K562 (cell line): ENCODE data around the gene SPATA24. TPM values are rescaled to one million over a fixed set of nuclear protein-coding genes. Genes with fewer than 3 reads are reported as not detected.

Source experiments
- ATAC-seq: fragments of 200-7000 bp; cut with Tn5 transposase; 3 replicates; pipeline ENCODE4 v1.9.1; 2020; ENCODE audit warnings: moderate library complexity
- BruUV-seq: library from RNA; stranded (reverse); fragments of 400-500 nt; replicated peaks from 2 replicates; lab custom pipeline; 2021; lab: Mats Ljungman, UMichigan
- CTCF ChIA-PET: fragments of 300-600 bp; formaldehyde crosslinking; extraction: SDS; loops from one replicate; lab custom pipeline; 2021; ENCODE audit warnings: low intra/inter-chr PET ratio; lab: Yijun Ruan, JAX
- POLR2A ChIA-PET: fragments of 300-600, 350-650 bp; sonication (Branson Sonifier 250); formaldehyde crosslinking; extraction: SDS; loops from one replicate; lab custom pipeline; 2021; ENCODE audit warnings: antibody characterized with exemption, inconsistent platforms; lab: Yijun Ruan, JAX
- DNase-seq, 4 experiments: peaks; one replicate each; pipeline versions ENCODE4 v3.0.0 to v3.0.0-alpha.2; 2011 to 2018; ENCODE audit warnings: low spot score in 3 of 4, mixed read lengths in 3 of 4; ENCODE audit errors: extremely low read depth in 1 of 4
- FAIRE-seq: peaks from 2 replicates; lab custom pipeline; 2011; peaks lifted over from hg19 to GRCh38; lab: Jason Lieb, UNC
- H2AFZ ChIP-seq: 2 replicates; pipeline ENCODE4 v1.6.0; 2011; ENCODE audit warnings: low read depth, low read length, control low read depth, inconsistent platforms
- H3K27ac ChIP-seq: fragments of 200-600 bp; 3 replicates; pipeline ENCODE4 v1.8.0; 2011; ENCODE audit warnings: low read depth, mild to moderate bottlenecking, control low read depth, inconsistent platforms, low read length, moderate library complexity, mixed read lengths; ENCODE audit errors: extremely low read depth
- H3K27me3 ChIP-seq, 2 experiments: fragments of 300-600 bp in 1 of 2; 2 replicates in 1 of 2; 3 replicates in 1 of 2; pipeline versions ENCODE4 v1.6.0 to v1.8.0; 2011; ENCODE audit warnings: inconsistent platforms in 2 of 2, low read length in 2 of 2, mild to moderate bottlenecking in 1 of 2, mixed read lengths in 1 of 2, moderate library complexity in 1 of 2; ENCODE audit not compliant: control insufficient read depth in 2 of 2, insufficient read depth in 2 of 2
- H3K36me3 ChIP-seq: fragments of 300-600 bp; 3 replicates; pipeline ENCODE4 v1.8.0; 2011; ENCODE audit warnings: mild to moderate bottlenecking, low read length, inconsistent platforms; ENCODE audit not compliant: control insufficient read depth, insufficient read depth
- H3K4me1 ChIP-seq, 2 experiments: fragments of 200-600 bp in 1 of 2; replicated peaks in 1 of 2; 2 replicates in 1 of 2; 3 replicates in 1 of 2; pipeline versions ENCODE4 v1.5.1 to v1.8.0; 2011; ENCODE audit warnings: inconsistent platforms in 2 of 2, low read length in 2 of 2, mild to moderate bottlenecking in 1 of 2, mixed read lengths in 1 of 2, moderate library complexity in 1 of 2; ENCODE audit not compliant: control insufficient read depth in 2 of 2, insufficient read depth in 2 of 2
- H3K4me2 ChIP-seq: 2 replicates; pipeline ENCODE4 v1.6.1; 2011; ENCODE audit warnings: low read length, control low read depth, inconsistent platforms, mixed read lengths; ENCODE audit not compliant: insufficient read depth
- H3K4me3 ChIP-seq: fragments of 200-600 bp; sonication (generic), shearing (Covaris generic); 2 replicates; pipeline ENCODE4 v1.5.1; 2016; ENCODE audit warnings: control low read depth, inconsistent platforms
- H3K79me2 ChIP-seq: fragments of 200-600 bp; 3 replicates; pipeline ENCODE4 v1.8.0; 2011; ENCODE audit warnings: low read length, inconsistent platforms; ENCODE audit not compliant: control insufficient read depth, insufficient read depth
- H3K9ac ChIP-seq, 2 experiments: 2 replicates each; pipeline versions ENCODE4 v1.6.0 to v1.6.1; 2011; ENCODE audit warnings: low read depth in 2 of 2, low read length in 2 of 2, control low read depth in 1 of 2, inconsistent platforms in 1 of 2, mild to moderate bottlenecking in 1 of 2, mixed read lengths in 1 of 2; ENCODE audit not compliant: insufficient read depth in 1 of 2
- H3K9me1 ChIP-seq: one replicate; pipeline ENCODE4 v1.6.0; 2011; ENCODE audit warnings: inconsistent platforms, mild to moderate bottlenecking, low read length, moderate library complexity; ENCODE audit not compliant: control insufficient read depth, insufficient read depth
- H3K9me3 ChIP-seq: replicated peaks from 2 replicates; pipeline ENCODE4 v1.5.1; 2011; ENCODE audit warnings: low read depth, low read length, inconsistent platforms; ENCODE audit not compliant: control insufficient read depth, insufficient read depth
- H4K20me1 ChIP-seq: replicated peaks from 2 replicates; pipeline ENCODE4 v1.6.1; 2011; ENCODE audit warnings: low read length, inconsistent platforms, mixed read lengths; ENCODE audit not compliant: control insufficient read depth, insufficient read depth
- ARNT ChIP-seq, 2 experiments: fragments of 450-650 bp; IDR thresholded peaks; 2 replicates each; pipeline ENCODE4 v1.6.1; 2016; ENCODE audit warnings: mild to moderate bottlenecking in 1 of 2
- MED1 ChIP-seq: sonication (generic); formaldehyde crosslinking; IDR thresholded peaks from 2 replicates; pipeline ENCODE4 v1.8.1; 2023; ENCODE audit warnings: missing genetic modification reagents, borderline replicate concordance
- POU5F1 ChIP-seq: fragments of 150-350 bp; IDR thresholded peaks from 2 replicates; pipeline ENCODE4 v1.6.1; 2014; ENCODE audit warnings: borderline replicate concordance, low read length, low read depth, mild to moderate bottlenecking; ENCODE audit not compliant: partially characterized antibody
- SNIP1 ChIP-seq: fragments of 450-650 bp; IDR thresholded peaks from 2 replicates; pipeline ENCODE4 v1.7.1; 2017; ENCODE audit warnings: low read depth, mild to moderate bottlenecking
- ZBTB43 ChIP-seq: sonication (generic); formaldehyde crosslinking; IDR thresholded peaks from 2 replicates; pipeline ENCODE4 v1.8.0; 2023; ENCODE audit warnings: mild to moderate bottlenecking, missing genetic modification reagents
- WGBS: fragments of 100-300 bp; shearing (Covaris generic); methylation state at CpG from one replicate; pipeline ENCODE4 v1.1.6; 2016; ENCODE audit warnings: low coverage, mixed read lengths; ENCODE audit not compliant: insufficient coverage; ENCODE audit errors: missing lambda C conversion rate; 5-methylcytosine and 5-hydroxymethylcytosine counted together
- in situ Hi-C: fragments of 300-500 bp; cut with MboI; formaldehyde crosslinking; loops from 4 replicates; pipeline ENCODE4 v1.15.0; 2018; ENCODE audit warnings: inconsistent platforms, mixed read lengths
- intact Hi-C: fragments of 100-400 bp; cut with micrococcal nuclease; formaldehyde crosslinking; loops from 2 replicates; pipeline ENCODE4 v1.14.2; 2022
- polyA plus RNA-seq, 8 experiments: library from polyadenylated mRNA; depleted of rRNA in 4 of 8; stranded (reverse) in 5 of 8; unstranded in 3 of 8; fragments of >200 nt; fragmentation: Nextera tagmentation in 2 of 8; fragmentation: Illumina TruSeq in 1 of 8; extraction: Ambion mirVana in 2 of 8; extraction: Trizol in 1 of 8; gene quantifications; 2 replicates each; pipeline versions ENCODE4 v1.2.1 to v1.2.3, GENCODE V29; 2011 to 2014; ENCODE audit warnings: inconsistent platforms in 1 of 8, missing spikeins in 1 of 8
- total RNA-seq, 7 experiments: library from RNA; depleted of rRNA in 6 of 7; stranded (reverse); fragments of >200 nt in 6 of 7; fragmentation: Illumina TruSeq in 2 of 7; extraction: Trizol in 2 of 7; gene quantifications; 2 replicates each; pipeline versions ENCODE4 v1.2.1 to v1.2.3, GENCODE V29; 2011 to 2021; ENCODE audit warnings: low replicate concordance in 1 of 7

Gene SPATA24
- total and polyA plus RNA-seq, 9 of the 15 experiments (the other 6 are each of a cell fraction or from before 2014, with no cell fraction given): 4.1 to 12.6 (median 8.0) TPM

DNA sequence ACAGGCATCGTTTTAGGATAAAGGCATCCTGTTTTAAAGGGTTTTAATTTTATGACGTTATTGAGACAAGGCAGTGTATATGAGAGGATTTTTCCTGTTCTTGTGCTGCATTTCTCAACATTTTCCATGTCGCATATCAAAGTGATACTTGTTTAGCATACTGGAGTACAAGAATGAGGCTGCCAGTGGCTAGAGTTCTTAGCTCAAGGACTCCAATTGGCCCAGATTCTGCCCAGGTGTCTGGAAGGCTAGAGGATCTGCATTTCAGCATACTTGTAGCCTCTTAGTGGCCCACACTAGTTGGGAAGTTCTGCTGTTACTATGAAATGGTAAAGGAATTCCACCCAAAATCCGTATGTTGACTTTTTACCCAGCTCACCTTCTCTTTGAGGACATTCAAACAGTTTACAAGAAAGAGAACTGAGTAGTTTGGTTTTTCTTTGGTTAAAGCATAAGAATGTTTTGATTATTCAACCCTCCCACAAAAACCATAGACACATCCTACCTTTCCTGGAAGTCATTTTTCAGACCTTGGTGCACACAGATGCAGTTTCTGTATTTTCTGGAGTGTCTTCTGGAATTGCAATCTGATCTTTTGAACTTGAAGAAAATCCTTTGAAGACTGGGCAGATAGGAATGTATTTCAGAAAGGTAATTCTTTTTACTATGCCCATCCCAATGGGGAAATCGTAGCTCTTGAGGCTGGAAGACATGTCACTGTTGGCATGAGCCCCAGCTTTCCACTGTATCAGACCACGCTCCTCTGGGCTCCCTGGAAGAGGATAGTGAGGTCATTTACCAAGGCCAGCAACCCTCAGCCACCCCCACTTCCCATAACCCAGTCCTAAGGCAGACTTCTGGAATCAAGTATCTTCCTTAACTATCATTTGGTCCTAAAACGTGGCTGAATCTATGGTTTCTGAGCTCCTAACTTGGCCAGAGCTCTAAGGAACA, 32.1 kb downstream of the SPATA24 start (continued):
- TF ChIP-seq ARNT (IDR thresholded peaks at IDR 0.05): no peak
- TF ChIP-seq MED1 (CRISPR knock-in tag): no peak
- TF ChIP-seq POU5F1: no peak
- no peak for TF ChIP-seq SNIP1

- CTCF ChIA-PET: interaction anchor here (0.8 kb wide), 1 partner anchor 581 kb away, joined by 3 read pairs; no protein-coding TSS in a partner anchor
- H3K9me1 ChIP-seq: no peaks in the 10 kb centered on the region
- H3K27me3 ChIP-seq: no peaks in the 10 kb centered on the region
- in situ Hi-C loops (no loop called here), intact Hi-C loops (no loop called here)
- no peaks in the 10 kb centered on the region for H3K79me2 ChIP-seq
- no peaks in the 10 kb centered on the region for H3K4me1 ChIP-seq
- no peak for ATAC-seq
- no peak for TF ChIP-seq ZBTB43 (CRISPR knock-in tag)
- no peak overlapping the region for H2AFZ ChIP-seq
- POLR2A ChIA-PET: interaction anchor here (0.8 to 1.5 kb wide), 4 partner anchors 8 to 65 kb away, joined by 3 to 5 read pairs (median 4); partner anchors contain the start of gene PAIP2
- peaks cover 4% of the 10 kb centered on the region; the same call in 1 of the 2 replicates for H4K20me1 ChIP-seq
- H3K36me3 ChIP-seq: peaks cover 60% of the 10 kb centered on the region
- H3K27ac ChIP-seq: no peak overlapping the region
- no peak overlapping the region for H3K4me2 ChIP-seq
- no peak for FAIRE-seq
- no TSS peak for BruUV-seq
- no peak overlapping the region for H3K9ac ChIP-seq
- WGBS: 95% methylated on average over 1 of the region's 1 CpG
- DNase-seq: no peak
- H3K9me3 ChIP-seq: no peaks in the 10 kb centered on the region
- H3K4me3 ChIP-seq: no peak overlapping the region
Measured at GRCh38 chr5:139369181-139369580, 34.7 kb downstream of the SPATA24 start.
